ENCODE results near the gene GRID1. TPM values are rescaled to one million over a fixed set of nuclear protein-coding genes. Genes with fewer than 3 reads are reported as not detected.
A peak's percentile ranks its signal among the peaks of the same experiment; 100 is the strongest.

Gene GRID1
- total and polyA plus RNA-seq, 9 of the 15 experiments (the other 6 are each of a cell fraction or from before 2014, with no cell fraction given), result 0.01 to 7.2 (median 1.2) TPM

DNA sequence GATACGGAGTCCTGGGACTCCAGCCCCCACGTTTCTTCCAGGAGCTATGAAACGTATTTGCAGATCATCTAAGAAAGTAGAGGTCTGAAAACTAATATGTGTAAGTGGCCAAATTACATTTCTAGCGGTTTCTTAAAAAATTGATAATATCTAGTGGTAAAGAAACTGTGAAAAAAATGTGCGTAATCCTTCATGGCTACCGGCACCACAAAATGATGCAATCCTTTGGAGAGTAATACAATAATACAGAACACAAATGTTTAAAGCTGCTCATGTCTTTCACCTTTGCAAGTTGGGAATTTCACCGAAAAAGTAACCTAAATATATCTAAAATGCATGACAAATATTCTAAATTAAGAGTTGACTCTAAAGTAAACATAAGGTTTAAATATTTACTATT, 742.1 kb downstream of the GRID1 start:
- DNase-seq (ENCODE audit: extremely low read depth in 1 of 4, low spot score in 3 of 4), result no peak
- CTCF ChIA-PET (ENCODE audit: low intra/inter-chr PET ratio), result no interaction called here
- H3K79me2 ChIP-seq (ENCODE audit: control insufficient read depth, insufficient read depth, low read length), result no peaks in the 10 kb centered on the region
- no peaks in the 10 kb centered on the region for H3K4me1 ChIP-seq (replicated peaks in 1 of 2; ENCODE audit: control insufficient read depth in 2 of 2, insufficient read depth in 2 of 2, low read length in 2 of 2)
- no peaks in the 10 kb centered on the region; the same call in 1 of the 2 replicates for H4K20me1 ChIP-seq (replicated peaks; ENCODE audit: control insufficient read depth, insufficient read depth, low read length)
- no peaks in the 10 kb centered on the region for H3K36me3 ChIP-seq (ENCODE audit: control insufficient read depth, insufficient read depth, low read length)
- no peak for ATAC-seq
- in situ Hi-C loops (cut with MboI), result no loop called here
- POLR2A ChIA-PET, result no interaction called here
- H3K27ac ChIP-seq (ENCODE audit: extremely low read depth, low read depth, low read length), result no peak overlapping the region
- no peak overlapping the region for H3K9ac ChIP-seq (ENCODE audit: insufficient read depth in 1 of 2, low read depth in 2 of 2, low read length in 2 of 2)
- H3K4me3 ChIP-seq, result no peak overlapping the region
- intact Hi-C loops (cut with micrococcal nuclease), result no loop called here
- no peak for FAIRE-seq
- H2AFZ ChIP-seq (ENCODE audit: low read depth, low read length), result no peak overlapping the region
- no peaks in the 10 kb centered on the region for H3K27me3 ChIP-seq (ENCODE audit: control insufficient read depth in 2 of 2, insufficient read depth in 2 of 2, low read length in 2 of 2)
- H3K9me1 ChIP-seq (ENCODE audit: control insufficient read depth, insufficient read depth, low read length), result no peaks in the 10 kb centered on the region
- no peak overlapping the region for H3K4me2 ChIP-seq (ENCODE audit: insufficient read depth, low read length)
- H3K9me3 ChIP-seq (replicated peaks; ENCODE audit: control insufficient read depth, insufficient read depth, low read depth, low read length), result no peaks in the 10 kb centered on the region
- BruUV-seq (replicated peaks), result no TSS peak
- 5% methylated on average over 7 of the region's 7 CpGs for WGBS (ENCODE audit: insufficient coverage, low coverage, missing lambda C conversion rate)
- TF ChIP-seq FOXK2 (conservative IDR thresholded peaks at IDR 0.05 in 1 of 2, IDR thresholded peaks at IDR 0.05 in 1 of 2; ENCODE audit: low read depth in 2 of 2) (no peak), ZSCAN32 (CRISPR knock-in tag; IDR thresholded peaks at IDR 0.05) (peak; percentile 77; the same call in 1 of the 2 replicates), STAT5B (CRISPR knock-in tag; IDR thresholded peaks at IDR 0.05) (no peak), CEBPB (tag; IDR thresholded peaks at IDR 0.05) (peak; percentile 52), NBN (IDR thresholded peaks at IDR 0.05; ENCODE audit: low read depth) (no peak), XRCC3 (IDR thresholded peaks at IDR 0.05) (no peak), ZNF316 (IDR thresholded peaks at IDR 0.05) (no peak), ZNF507 (tag; conservative IDR thresholded peaks at IDR 0.05) (no peak), RUNX1 (IDR thresholded peaks at IDR 0.05; ENCODE audit: low read depth) (no peak)
- TF ChIP-seq, protein P1, sequence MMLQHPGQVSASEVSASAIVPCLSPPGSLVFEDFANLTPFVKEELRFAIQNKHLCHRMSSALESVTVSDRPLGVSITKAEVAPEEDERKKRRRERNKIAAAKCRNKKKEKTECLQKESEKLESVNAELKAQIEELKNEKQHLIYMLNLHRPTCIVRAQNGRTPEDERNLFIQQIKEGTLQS (IDR thresholded peaks at IDR 0.05), result peak; percentile 75
- TF ChIP-seq, protein P1 (CRISPR knock-in tag; conservative IDR thresholded peaks at IDR 0.05), result no peak
- TF ChIP-seq, protein P2, sequence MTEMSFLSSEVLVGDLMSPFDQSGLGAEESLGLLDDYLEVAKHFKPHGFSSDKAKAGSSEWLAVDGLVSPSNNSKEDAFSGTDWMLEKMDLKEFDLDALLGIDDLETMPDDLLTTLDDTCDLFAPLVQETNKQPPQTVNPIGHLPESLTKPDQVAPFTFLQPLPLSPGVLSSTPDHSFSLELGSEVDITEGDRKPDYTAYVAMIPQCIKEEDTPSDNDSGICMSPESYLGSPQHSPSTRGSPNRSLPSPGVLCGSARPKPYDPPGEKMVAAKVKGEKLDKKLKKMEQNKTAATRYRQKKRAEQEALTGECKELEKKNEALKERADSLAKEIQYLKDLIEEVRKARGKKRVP (CRISPR knock-in tag; IDR thresholded peaks at IDR 0.05), result peak; percentile 81
- TF ChIP-seq, protein P3, sequence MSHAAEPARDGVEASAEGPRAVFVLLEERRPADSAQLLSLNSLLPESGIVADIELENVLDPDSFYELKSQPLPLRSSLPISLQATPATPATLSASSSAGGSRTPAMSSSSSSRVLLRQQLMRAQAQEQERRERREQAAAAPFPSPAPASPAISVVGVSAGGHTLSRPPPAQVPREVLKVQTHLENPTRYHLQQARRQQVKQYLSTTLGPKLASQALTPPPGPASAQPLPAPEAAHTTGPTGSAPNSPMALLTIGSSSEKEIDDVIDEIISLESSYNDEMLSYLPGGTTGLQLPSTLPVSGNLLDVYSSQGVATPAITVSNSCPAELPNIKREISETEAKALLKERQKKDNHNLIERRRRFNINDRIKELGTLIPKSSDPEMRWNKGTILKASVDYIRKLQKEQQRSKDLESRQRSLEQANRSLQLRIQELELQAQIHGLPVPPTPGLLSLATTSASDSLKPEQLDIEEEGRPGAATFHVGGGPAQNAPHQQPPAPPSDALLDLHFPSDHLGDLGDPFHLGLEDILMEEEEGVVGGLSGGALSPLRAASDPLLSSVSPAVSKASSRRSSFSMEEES (CRISPR knock-in tag; IDR thresholded peaks at IDR 0.05), result no peak
- TF ChIP-seq, protein P4, sequence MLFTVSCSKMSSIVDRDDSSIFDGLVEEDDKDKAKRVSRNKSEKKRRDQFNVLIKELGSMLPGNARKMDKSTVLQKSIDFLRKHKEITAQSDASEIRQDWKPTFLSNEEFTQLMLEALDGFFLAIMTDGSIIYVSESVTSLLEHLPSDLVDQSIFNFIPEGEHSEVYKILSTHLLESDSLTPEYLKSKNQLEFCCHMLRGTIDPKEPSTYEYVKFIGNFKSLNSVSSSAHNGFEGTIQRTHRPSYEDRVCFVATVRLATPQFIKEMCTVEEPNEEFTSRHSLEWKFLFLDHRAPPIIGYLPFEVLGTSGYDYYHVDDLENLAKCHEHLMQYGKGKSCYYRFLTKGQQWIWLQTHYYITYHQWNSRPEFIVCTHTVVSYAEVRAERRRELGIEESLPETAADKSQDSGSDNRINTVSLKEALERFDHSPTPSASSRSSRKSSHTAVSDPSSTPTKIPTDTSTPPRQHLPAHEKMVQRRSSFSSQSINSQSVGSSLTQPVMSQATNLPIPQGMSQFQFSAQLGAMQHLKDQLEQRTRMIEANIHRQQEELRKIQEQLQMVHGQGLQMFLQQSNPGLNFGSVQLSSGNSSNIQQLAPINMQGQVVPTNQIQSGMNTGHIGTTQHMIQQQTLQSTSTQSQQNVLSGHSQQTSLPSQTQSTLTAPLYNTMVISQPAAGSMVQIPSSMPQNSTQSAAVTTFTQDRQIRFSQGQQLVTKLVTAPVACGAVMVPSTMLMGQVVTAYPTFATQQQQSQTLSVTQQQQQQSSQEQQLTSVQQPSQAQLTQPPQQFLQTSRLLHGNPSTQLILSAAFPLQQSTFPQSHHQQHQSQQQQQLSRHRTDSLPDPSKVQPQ (CRISPR knock-in tag; IDR thresholded peaks at IDR 0.05; ENCODE audit: borderline replicate concordance), result no peak
